NCI-H1105 (cell line): ENCODE measurements around the gene FCN3.
A peak's percentile ranks its signal among the peaks of the same experiment; 100 is the strongest.
"Not testable (repeated sequence)": the region's sequence is repeated elsewhere in the genome, so short reads cannot be mapped to it uniquely, and the experiment has no call there.

ENCODE experiments used
- DNase-seq: peaks from one replicate; lab custom pipeline; 2025; lab: John Stamatoyannopoulos, UW

Gene FCN3

GRCh38 chr1:27374362-27375086 is at the start of gene FCN3:
FCN3 (minus strand) TSS chr1:27374824; CDS start chr1:27374818, 6 bp downstream.
- DNase-seq: no peak

- DNase-seq: no peak
Observed at GRCh38 chr1:27423709-27424108, 49.1 kb upstream of the FCN3 start.

GRCh38 chr1:27418326-27419185 is 43.9 kb upstream of the FCN3 start:
- DNase-seq: no peak

- DNase-seq: no peak
Observed at GRCh38 chr1:27417713-27418112, 43.1 kb upstream of the FCN3 start.

- peak; percentile 66 for DNase-seq
Observed at GRCh38 chr1:27416387-27417111, 41.9 kb upstream of the FCN3 start.

GRCh38 chr1:27414091-27414490 is 39.5 kb upstream of the FCN3 start:
- no peak for DNase-seq

GRCh38 chr1:27413004-27413403 is 38.4 kb upstream of the FCN3 start:
- no peak for DNase-seq

- DNase-seq: no peak
Observed at GRCh38 chr1:27412502-27412901, 37.9 kb upstream of the FCN3 start.

- no peak for DNase-seq
Observed at GRCh38 chr1:27410709-27411108, 36.1 kb upstream of the FCN3 start.

- no peak for DNase-seq
Observed at GRCh38 chr1:27409669-27410068, 35.0 kb upstream of the FCN3 start.

- no peak for DNase-seq
Observed at GRCh38 chr1:27408151-27408550, 33.5 kb upstream of the FCN3 start.

- DNase-seq: not testable (repeated sequence)
Observed at GRCh38 chr1:27406791-27407190, 32.2 kb upstream of the FCN3 start.

GRCh38 chr1:27406362-27406680 is 31.7 kb upstream of the FCN3 start:
- no peak for DNase-seq

- not testable (repeated sequence) for DNase-seq
Observed at GRCh38 chr1:27405598-27406361, 31.2 kb upstream of the FCN3 start.

GRCh38 chr1:27405074-27405473 is 30.4 kb upstream of the FCN3 start:
- no peak for DNase-seq

- no peak for DNase-seq
Observed at GRCh38 chr1:27403931-27404330, 29.3 kb upstream of the FCN3 start.

- DNase-seq: no peak
Observed at GRCh38 chr1:27403065-27403726, 28.6 kb upstream of the FCN3 start.

- no peak for DNase-seq
Observed at GRCh38 chr1:27402349-27402754, 27.7 kb upstream of the FCN3 start.

- no peak for DNase-seq
Observed at GRCh38 chr1:27400963-27401341, 26.3 kb upstream of the FCN3 start.

- DNase-seq: no peak
Observed at GRCh38 chr1:27400082-27400962, 25.7 kb upstream of the FCN3 start.
